Stomach (tissue), 9 donors: Measurements from ENCODE around the gene ATP1B4. TPM values are rescaled to one million over a fixed set of nuclear protein-coding genes. Genes with fewer than 3 reads are reported as not detected.

Experiments used
- DNase-seq, 2 donors: peaks; one replicate each; pipeline versions ENCODE4 v3.0.0 to v3.0.0-alpha.2; 2013 to 2019
- H3K27ac ChIP-seq, 5 donors: fragments of 200-600 bp in 4 of 5; sonication (generic) in 4 of 5; one replicate each; pipeline ENCODE4 v1.5.1; 2013 to 2019; ENCODE audit warnings: mild to moderate bottlenecking in 1 of 5, moderate library complexity in 1 of 5
- H3K27me3 ChIP-seq, 3 donors: fragments of 200-600 bp; sonication (generic); one replicate each; pipeline ENCODE4 v1.5.1; 2017 to 2019; ENCODE audit warnings: mixed run types in 1 of 3
- H3K36me3 ChIP-seq, 4 donors: fragments of 200-600 bp; sonication (generic); 1 replicate in 3 of 4; 2 replicates in 1 of 4; pipeline ENCODE4 v1.5.1; 2016 to 2019
- H3K4me1 ChIP-seq, 4 donors: fragments of 200-600 bp; sonication (generic); one replicate each; pipeline ENCODE4 v1.5.1; 2016 to 2019
- H3K4me3 ChIP-seq, 4 donors: fragments of 200-600 bp; sonication (generic) in 3 of 4; one replicate each; pipeline ENCODE4 v1.5.1; 2016 to 2019; ENCODE audit warnings: mild to moderate bottlenecking in 1 of 4
- H3K9me3 ChIP-seq, 4 donors: fragments of 200-600 bp; sonication (generic); one replicate each; pipeline ENCODE4 v1.5.1; 2016 to 2019
- CTCF ChIP-seq, 7 experiments: fragments of 450-650 bp in 4 of 7; fragments of 200-600 bp in 3 of 7; sonication (generic) in 3 of 7; IDR thresholded peaks; one replicate each; pipeline ENCODE4 v1.5.1; 2016 to 2019; ENCODE audit warnings: antibody characterized with exemption in 7 of 7, control low read depth in 2 of 7, mild to moderate bottlenecking in 1 of 7
- EP300 ChIP-seq: sonication (generic); formaldehyde crosslinking; IDR thresholded peaks from one replicate; pipeline ENCODE4 v1.6.1; 2017; ENCODE audit warnings: antibody characterized with exemption
- POLR2A ChIP-seq, 4 donors: fragments of 450-650 bp; IDR thresholded peaks; one replicate each; pipeline ENCODE4 v1.6.1; 2016; ENCODE audit warnings: antibody characterized with exemption in 4 of 4, control low read depth in 2 of 4, mild to moderate bottlenecking in 1 of 4, moderate library complexity in 1 of 4
- POLR2AphosphoS5 ChIP-seq, 3 donors: sonication (generic); formaldehyde crosslinking; IDR thresholded peaks; one replicate each; pipeline ENCODE4 v1.6.1; 2016; ENCODE audit warnings: antibody characterized with exemption in 3 of 3
- WGBS, 5 donors: extraction: QIAGEN DNeasy Blood & Tissue Kit in 3 of 5; methylation state at CpG; one replicate each; pipeline versions ENCODE4 v1.1.5 to v1.1.7; 2013 to 2018; 5-methylcytosine and 5-hydroxymethylcytosine counted together
- intact Hi-C: fragments of 100-400 bp; cut with DNase I; formaldehyde crosslinking; loops from one replicate; pipeline ENCODE4 v1.15.1; 2023; ENCODE audit warnings: low total_unique reads
- polyA plus RNA-seq, 3 donors: library from polyadenylated mRNA; stranded (reverse); fragments of 200-250 nt; gene quantifications; one replicate each; pipeline ENCODE4 v1.2.3, GENCODE V29; 2013
- total RNA-seq, 5 donors: library from RNA; depleted of rRNA; stranded (reverse); fragments of >200 nt; gene quantifications; one replicate each; pipeline versions ENCODE4 v1.1.0 to v1.2.3, GENCODE V29; 2014 to 2016
- donor health status: healthy with polysubstance abuse.
- donor health status: Bipolar disorder and iron deficiency.
- donor health status: healthy.

The ATP1B4 gene
- total and polyA plus RNA-seq, 8 donors: not detected

GRCh38 chrX:120366794-120367193 lies 4.9 kb downstream of the ATP1B4 start:
- no peaks in the 10 kb centered on the region for H3K36me3 ChIP-seq
- WGBS, 5 donors: 55 to 97% (median 77%) methylated on average over 3 of the region's 3 CpGs
- intact Hi-C loops: no loop called here
- no peak for DNase-seq
- H3K9me3 ChIP-seq: no peaks in the 10 kb centered on the region
- H3K4me1 ChIP-seq: no peaks in the 10 kb centered on the region
- H3K4me3 ChIP-seq: no peak overlapping the region
- TF ChIP-seq POLR2A (IDR thresholded peaks at IDR 0.05) (no peak), POLR2AphosphoS5 (IDR thresholded peaks at IDR 0.05) (no peak), EP300 (no peak), CTCF (IDR thresholded peaks at IDR 0.05) (no peak)
- peaks cover 0 to 7% (median 0%) of the 10 kb centered on the region in 3 donors for H3K27me3 ChIP-seq
- no peak overlapping the region for H3K27ac ChIP-seq

- WGBS, 5 donors: 45 to 71% (median 47%) methylated on average over 3 of the region's 3 CpGs
- H3K36me3 ChIP-seq: no peaks in the 10 kb centered on the region
- TF ChIP-seq EP300 (no peak), POLR2A (IDR thresholded peaks at IDR 0.05) (no peak), POLR2AphosphoS5 (IDR thresholded peaks at IDR 0.05) (no peak), CTCF (IDR thresholded peaks at IDR 0.05) (no peak)
- no peak overlapping the region for H3K27ac ChIP-seq
- H3K9me3 ChIP-seq: no peaks in the 10 kb centered on the region
- peaks cover 0 to 4% (median 0%) of the 10 kb centered on the region in 3 donors for H3K27me3 ChIP-seq
- H3K4me1 ChIP-seq: no peaks in the 10 kb centered on the region
- no peak overlapping the region for H3K4me3 ChIP-seq
- intact Hi-C loops: no loop called here
- DNase-seq: no peak
These were observed 5.7 kb downstream of the ATP1B4 start for GRCh38 chrX:120367402-120368109.

- Histone ChIP-seq H3K4me3 (no peak overlapping the region), H3K36me3 (no peaks in the 10 kb centered on the region), H3K27me3 (no peaks in the 10 kb centered on the region), H3K27ac (no peak overlapping the region), H3K4me1 (no peaks in the 10 kb centered on the region), H3K9me3 (no peaks in the 10 kb centered on the region)
- 64 to 81% (median 77%) methylated on average over 6 of the region's 6 CpGs for WGBS, 5 donors
- TF ChIP-seq POLR2AphosphoS5 (IDR thresholded peaks at IDR 0.05): no peak
- no peak for TF ChIP-seq EP300
- no peak for TF ChIP-seq CTCF (IDR thresholded peaks at IDR 0.05)
- TF ChIP-seq POLR2A (IDR thresholded peaks at IDR 0.05): no peak
- DNase-seq: no peak
- intact Hi-C loops: no loop called here
These were observed 10.9 kb downstream of the ATP1B4 start for GRCh38 chrX:120372667-120373370.

GRCh38 chrX:120377179-120377578 lies 15.3 kb downstream of the ATP1B4 start:
- Histone ChIP-seq H3K27me3 (peaks cover 0 to 7% (median 0%) of the 10 kb centered on the region in 3 donors), H3K9me3 (no peaks in the 10 kb centered on the region), H3K4me3 (no peak overlapping the region), H3K36me3 (no peaks in the 10 kb centered on the region), H3K4me1 (no peaks in the 10 kb centered on the region), H3K27ac (no peak overlapping the region)
- whole genome bisulfite sequencing, 5 donors: 62 to 79% (median 75%) methylated on average over 3 of the region's 3 CpGs
- DNase-seq: no peak
- no peak for TF ChIP-seq EP300
- no peak for TF ChIP-seq POLR2A (IDR thresholded peaks at IDR 0.05)
- TF ChIP-seq CTCF (IDR thresholded peaks at IDR 0.05): no peak
- no peak for TF ChIP-seq POLR2AphosphoS5 (IDR thresholded peaks at IDR 0.05)
- intact Hi-C loops: no loop called here
